A673 (cell line): ENCODE measurements around the gene HDGF.

ENCODE experiments used
- EZH2 ChIP-seq: fragments of 200-600 bp; sonication (generic); IDR thresholded peaks from 2 replicates; pipeline ENCODE4 v1.6.1; 2017; ENCODE audit warnings: borderline replicate concordance, low read depth, mild to moderate bottlenecking, mixed read lengths, antibody characterized with exemption, low read length; ENCODE audit not compliant: poor library complexity, severe bottlenecking
- TF ChIP-seq, protein P1 (sequence below): fragments of 300-800, 200-600 bp; sonication (generic); conservative IDR thresholded peaks from 2 replicates; pipeline ENCODE4 v1.5.1; 2017; ENCODE audit warnings: low read depth, mild to moderate bottlenecking, antibody characterized with exemption, low read length, moderate library complexity, mixed read lengths

DNA sequence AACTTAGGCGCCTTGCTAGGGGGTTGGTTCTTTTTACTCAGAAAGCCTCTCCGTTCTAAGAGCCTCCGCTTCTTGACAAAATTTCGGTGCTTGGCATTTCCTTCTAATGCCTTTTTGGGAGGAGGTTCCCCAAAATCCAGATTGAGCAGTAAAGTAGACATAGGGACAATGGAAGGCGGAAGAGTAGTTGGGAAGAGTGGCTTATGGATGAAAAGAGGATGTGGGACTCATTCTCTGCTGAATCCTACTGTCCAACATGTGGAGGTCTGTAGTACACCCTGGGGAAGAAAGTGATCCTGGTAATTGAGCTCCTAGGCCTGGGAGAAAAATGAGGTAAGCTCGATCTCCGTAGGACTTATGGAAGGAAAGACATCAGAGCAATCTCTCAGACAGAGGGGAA lies 24.0 kb downstream of the HDGF start:
- TF ChIP-seq EZH2 = no peak
- TF ChIP-seq, protein P1, sequence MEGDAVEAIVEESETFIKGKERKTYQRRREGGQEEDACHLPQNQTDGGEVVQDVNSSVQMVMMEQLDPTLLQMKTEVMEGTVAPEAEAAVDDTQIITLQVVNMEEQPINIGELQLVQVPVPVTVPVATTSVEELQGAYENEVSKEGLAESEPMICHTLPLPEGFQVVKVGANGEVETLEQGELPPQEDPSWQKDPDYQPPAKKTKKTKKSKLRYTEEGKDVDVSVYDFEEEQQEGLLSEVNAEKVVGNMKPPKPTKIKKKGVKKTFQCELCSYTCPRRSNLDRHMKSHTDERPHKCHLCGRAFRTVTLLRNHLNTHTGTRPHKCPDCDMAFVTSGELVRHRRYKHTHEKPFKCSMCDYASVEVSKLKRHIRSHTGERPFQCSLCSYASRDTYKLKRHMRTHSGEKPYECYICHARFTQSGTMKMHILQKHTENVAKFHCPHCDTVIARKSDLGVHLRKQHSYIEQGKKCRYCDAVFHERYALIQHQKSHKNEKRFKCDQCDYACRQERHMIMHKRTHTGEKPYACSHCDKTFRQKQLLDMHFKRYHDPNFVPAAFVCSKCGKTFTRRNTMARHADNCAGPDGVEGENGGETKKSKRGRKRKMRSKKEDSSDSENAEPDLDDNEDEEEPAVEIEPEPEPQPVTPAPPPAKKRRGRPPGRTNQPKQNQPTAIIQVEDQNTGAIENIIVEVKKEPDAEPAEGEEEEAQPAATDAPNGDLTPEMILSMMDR = no peak
